DOHH2 (cell line): ENCODE results near the gene TRAF5.

Source experiments
- H3F3A ChIP-seq: fragments of 200-600 bp; sonication (generic), shearing (Covaris generic); 2 replicates; pipeline ENCODE4 v1.6.0; 2016; ENCODE audit warnings: antibody characterized with exemption, mild to moderate bottlenecking; ENCODE audit not compliant: control insufficient read depth, insufficient read depth
- H3K27ac ChIP-seq: fragments of 200-600 bp; sonication (generic); 2 replicates; pipeline ENCODE4 v1.5.1; 2014; ENCODE audit warnings: low read depth, mild to moderate bottlenecking, low read length, moderate library complexity
- H3K27me3 ChIP-seq: fragments of 200-600 bp; sonication (generic); 2 replicates; pipeline ENCODE4 v1.6.1; 2014; ENCODE audit warnings: mild to moderate bottlenecking, low read length, mixed read lengths; ENCODE audit not compliant: control insufficient read depth
- H3K36me3 ChIP-seq: fragments of 200-600 bp; sonication (generic); 2 replicates; pipeline ENCODE4 v1.6.1; 2014; ENCODE audit warnings: mild to moderate bottlenecking, low read length, moderate library complexity, mixed read lengths; ENCODE audit not compliant: control insufficient read depth
- H3K4me1 ChIP-seq: fragments of 200-600 bp; sonication (generic); 2 replicates; pipeline ENCODE4 v1.6.1; 2014; ENCODE audit warnings: mild to moderate bottlenecking, low read length, mixed read lengths; ENCODE audit not compliant: control insufficient read depth
- H3K4me2 ChIP-seq: fragments of 200-600 bp; sonication (generic); 2 replicates; pipeline ENCODE4 v1.6.0; 2014; ENCODE audit warnings: mild to moderate bottlenecking, low read length, moderate library complexity
- H3K4me3 ChIP-seq: fragments of 200-600 bp; sonication (generic); 2 replicates; pipeline ENCODE4 v1.5.1; 2014; ENCODE audit warnings: mild to moderate bottlenecking, low read length, mixed read lengths
- H3K79me2 ChIP-seq: fragments of 200-600 bp; sonication (generic); 2 replicates; pipeline ENCODE4 v1.6.1; 2014; ENCODE audit warnings: mild to moderate bottlenecking, low read length, mixed read lengths; ENCODE audit not compliant: control insufficient read depth
- H3K9me2 ChIP-seq: fragments of 200-600 bp; sonication (generic); replicated peaks from 2 replicates; pipeline ENCODE4 v1.6.1; 2014; ENCODE audit warnings: mild to moderate bottlenecking, low read length, mixed read lengths; ENCODE audit not compliant: control insufficient read depth
- H3K9me3 ChIP-seq: fragments of 200-600 bp; sonication (generic); 2 replicates; pipeline ENCODE4 v1.6.1; 2014; ENCODE audit warnings: antibody characterized with exemption, low read length, mixed read lengths; ENCODE audit not compliant: control insufficient read depth, insufficient read depth
- H4K20me1 ChIP-seq: fragments of 200-600 bp; sonication (generic); 2 replicates; pipeline ENCODE4 v1.6.0; 2014; ENCODE audit warnings: low read depth, mild to moderate bottlenecking, antibody characterized with exemption, low read length, moderate library complexity; ENCODE audit not compliant: control insufficient read depth, insufficient read depth
- CTCF ChIP-seq: fragments of 200-600 bp; sonication (generic); IDR thresholded peaks from one replicate; pipeline ENCODE4 v1.5.1; 2014; ENCODE audit warnings: antibody characterized with exemption, mild to moderate bottlenecking, low read depth, low read length; ENCODE audit not compliant: poor library complexity, severe bottlenecking
- EZH2phosphoT487 ChIP-seq: fragments of 200-600 bp; sonication (generic); IDR thresholded peaks from 2 replicates; pipeline ENCODE4 v1.6.1; 2017; ENCODE audit warnings: borderline replicate concordance, mild to moderate bottlenecking, antibody characterized with exemption, low read length, moderate library complexity, mixed read lengths

TRAF5 gene

GRCh38 chr1:211324992-211325775 is 1.4 kb upstream of the TRAF5 start:
- Histone ChIP-seq H3K4me3 (no peak overlapping the region), H3K4me1 (peaks cover 51% of the 10 kb centered on the region), H3K9me3 (no peaks in the 10 kb centered on the region), H3K9me2 (no peaks in the 10 kb centered on the region), H3F3A (peaks cover 2% of the 10 kb centered on the region; the same call in 1 of the 2 replicates), H3K27ac (no peak overlapping the region), H4K20me1 (no peaks in the 10 kb centered on the region), H3K36me3 (peaks cover 5% of the 10 kb centered on the region; the same call in 1 of the 2 replicates), H3K4me2 (no peak overlapping the region), H3K27me3 (no peaks in the 10 kb centered on the region), H3K79me2 (peaks cover 39% of the 10 kb centered on the region)
- TF ChIP-seq CTCF (no peak), EZH2phosphoT487 (no peak)

GRCh38 chr1:211326140-211326527 is 499 bp upstream of the TRAF5 start:
- Histone ChIP-seq H3K4me1 (peaks cover 56% of the 10 kb centered on the region), H3K4me3 (peak overlapping the region; percentile 88), H3K27me3 (no peaks in the 10 kb centered on the region), H3K27ac (no peak overlapping the region), H3K36me3 (peaks cover 12% of the 10 kb centered on the region), H3K4me2 (peak overlapping the region; percentile 91), H3F3A (peaks cover 2% of the 10 kb centered on the region; the same call in 1 of the 2 replicates), H3K9me2 (no peaks in the 10 kb centered on the region), H3K79me2 (peaks cover 48% of the 10 kb centered on the region), H4K20me1 (no peaks in the 10 kb centered on the region), H3K9me3 (no peaks in the 10 kb centered on the region)
- no peak for TF ChIP-seq CTCF
- no peak for TF ChIP-seq EZH2phosphoT487

- peak overlapping the region; percentile 87 for H3K27ac ChIP-seq
Observed at GRCh38 chr1:211327346-211327921, 801 bp downstream of the TRAF5 start.

More at GRCh38 chr1:211327346-211327921, 801 bp downstream of the TRAF5 start:
- peak overlapping the region; percentile 91 for H3K4me2 ChIP-seq
- peaks cover 69% of the 10 kb centered on the region for H3K4me1 ChIP-seq
- H3K79me2 ChIP-seq: peaks cover 61% of the 10 kb centered on the region
- H3F3A ChIP-seq: peaks cover 2% of the 10 kb centered on the region; the same call in 1 of the 2 replicates
- no peaks in the 10 kb centered on the region for H4K20me1 ChIP-seq
- H3K9me3 ChIP-seq: no peaks in the 10 kb centered on the region
- no peak for TF ChIP-seq EZH2phosphoT487
- no peak for TF ChIP-seq CTCF
- H3K36me3 ChIP-seq: peaks cover 14% of the 10 kb centered on the region
- no peaks in the 10 kb centered on the region for H3K27me3 ChIP-seq
- no peaks in the 10 kb centered on the region for H3K9me2 ChIP-seq
- peak overlapping the region; percentile 88 for H3K4me3 ChIP-seq
